Measurements from ENCODE around the gene SORCS2.

SORCS2 gene

GRCh38 chr4:7739918-7740865 lies 547.9 kb downstream of the SORCS2 start:
- Histone ChIP-seq H3K27me3 (ENCODE audit: control insufficient read depth in 1 of 2, insufficient read depth in 1 of 2, low read length in 2 of 2) (peaks cover 13 to 28% of the 10 kb centered on the region in 2 experiments), H2AFZ (ENCODE audit: low read depth, low read length) (no peak overlapping the region), H3K36me3 (ENCODE audit: control insufficient read depth in 1 of 2, insufficient read depth in 2 of 2, low read depth in 1 of 2, low read length in 2 of 2) (no peaks in the 10 kb centered on the region), H3K79me1 (replicated peaks; ENCODE audit: low read length, poor library complexity, severe bottlenecking) (no peaks in the 10 kb centered on the region), H2BK15ac (ENCODE audit: low read depth, poor library complexity, severe bottlenecking) (no peak overlapping the region), H3K14ac (ENCODE audit: low read length in 2 of 2) (no peak overlapping the region), H3K4ac (ENCODE audit: low read depth in 1 of 2, low read length in 2 of 2) (no peak overlapping the region), H2BK12ac (ENCODE audit: low read length in 2 of 2) (no peak overlapping the region), H2BK120ac (ENCODE audit: low read depth, low read length) (no peak overlapping the region), H4K91ac (ENCODE audit: low read length) (no peak overlapping the region), H4K8ac (ENCODE audit: low read length) (no peak overlapping the region), H3K4me2 (ENCODE audit: low read length, poor library complexity, severe bottlenecking) (no peak overlapping the region), H3K4me1 (ENCODE audit: control insufficient read depth, insufficient read depth, low read depth, low read length) (peaks cover 1% of the 10 kb centered on the region), H3K4me3 (ENCODE audit: insufficient read depth in 1 of 2, low read depth in 1 of 2, low read length in 2 of 2) (no peak overlapping the region), H3K27ac (ENCODE audit: low read length, poor library complexity, severe bottlenecking) (no peak overlapping the region), H3K18ac (ENCODE audit: low read depth in 1 of 2, low read length in 2 of 2) (no peak overlapping the region), H2BK5ac (ENCODE audit: low read depth, low read length, poor library complexity, severe bottlenecking) (no peak overlapping the region), H3K23ac (ENCODE audit: low read length in 2 of 2) (no peak overlapping the region), H3K9ac (ENCODE audit: low read length) (no peak overlapping the region), H3K9me3 (ENCODE audit: control insufficient read depth, low read length) (peaks cover 5% of the 10 kb centered on the region), H2AK5ac (ENCODE audit: low read length, severe bottlenecking) (no peak overlapping the region)
- no peak for DNase-seq
- WGBS, result 93% methylated on average over 45 of the region's 45 CpGs

- 94% methylated on average over 15 of the region's 19 CpGs for WGBS
These were observed 548.7 kb downstream of the SORCS2 start for GRCh38 chr4:7740866-7741525.

GRCh38 chr4:7741946-7742806 lies 549.8 kb downstream of the SORCS2 start:
- H2BK5ac ChIP-seq (ENCODE audit: low read depth, low read length, poor library complexity, severe bottlenecking), result no peak overlapping the region
- H4K91ac ChIP-seq (ENCODE audit: low read length), result peak overlapping the region; percentile 11
- peaks cover 5% of the 10 kb centered on the region for H3K9me3 ChIP-seq (ENCODE audit: control insufficient read depth, low read length)
- DNase-seq, result no peak
- no peak overlapping the region for H3K4me3 ChIP-seq (ENCODE audit: insufficient read depth in 1 of 2, low read depth in 1 of 2, low read length in 2 of 2)
- no peaks in the 10 kb centered on the region for H3K36me3 ChIP-seq (ENCODE audit: control insufficient read depth in 1 of 2, insufficient read depth in 2 of 2, low read depth in 1 of 2, low read length in 2 of 2)
- peak overlapping the region in 1 of 2 experiments; percentile 53 for H3K14ac ChIP-seq (ENCODE audit: low read length in 2 of 2)
- H3K18ac ChIP-seq (ENCODE audit: low read depth in 1 of 2, low read length in 2 of 2), result no peak overlapping the region
- H3K4ac ChIP-seq (ENCODE audit: low read depth in 1 of 2, low read length in 2 of 2), result no peak overlapping the region
- peaks cover 1% of the 10 kb centered on the region for H3K4me1 ChIP-seq (ENCODE audit: control insufficient read depth, insufficient read depth, low read depth, low read length)
- 92% methylated on average over 15 of the region's 18 CpGs for WGBS
- H2AFZ ChIP-seq (ENCODE audit: low read depth, low read length), result no peak overlapping the region
- H3K27me3 ChIP-seq (ENCODE audit: control insufficient read depth in 1 of 2, insufficient read depth in 1 of 2, low read length in 2 of 2), result peaks cover 8 to 10% of the 10 kb centered on the region in 2 experiments
- H2AK5ac ChIP-seq (ENCODE audit: low read length, severe bottlenecking), result no peak overlapping the region
- H3K23ac ChIP-seq (ENCODE audit: low read length in 2 of 2), result no peak overlapping the region
- no peak overlapping the region for H3K9ac ChIP-seq (ENCODE audit: low read length)
- H2BK15ac ChIP-seq (ENCODE audit: low read depth, poor library complexity, severe bottlenecking), result no peak overlapping the region
- no peak overlapping the region for H4K8ac ChIP-seq (ENCODE audit: low read length)
- H3K79me1 ChIP-seq (replicated peaks; ENCODE audit: low read length, poor library complexity, severe bottlenecking), result no peaks in the 10 kb centered on the region
- H3K4me2 ChIP-seq (ENCODE audit: low read length, poor library complexity, severe bottlenecking), result no peak overlapping the region
- H3K27ac ChIP-seq (ENCODE audit: low read length, poor library complexity, severe bottlenecking), result no peak overlapping the region
- no peak overlapping the region for H2BK120ac ChIP-seq (ENCODE audit: low read depth, low read length)
- H2BK12ac ChIP-seq (ENCODE audit: low read length in 2 of 2), result no peak overlapping the region

More at GRCh38 chr4:7740866-7741525, 548.7 kb downstream of the SORCS2 start:
- Histone ChIP-seq H4K91ac (ENCODE audit: low read length) (no peak overlapping the region), H4K8ac (ENCODE audit: low read length) (no peak overlapping the region), H3K36me3 (ENCODE audit: control insufficient read depth in 1 of 2, insufficient read depth in 2 of 2, low read depth in 1 of 2, low read length in 2 of 2) (no peaks in the 10 kb centered on the region), H3K4ac (ENCODE audit: low read depth in 1 of 2, low read length in 2 of 2) (no peak overlapping the region), H3K27me3 (ENCODE audit: control insufficient read depth in 1 of 2, insufficient read depth in 1 of 2, low read length in 2 of 2) (peaks cover 8 to 19% of the 10 kb centered on the region in 2 experiments), H2AK5ac (ENCODE audit: low read length, severe bottlenecking) (no peak overlapping the region), H3K18ac (ENCODE audit: low read depth in 1 of 2, low read length in 2 of 2) (no peak overlapping the region), H2AFZ (ENCODE audit: low read depth, low read length) (no peak overlapping the region), H3K27ac (ENCODE audit: low read length, poor library complexity, severe bottlenecking) (no peak overlapping the region), H2BK120ac (ENCODE audit: low read depth, low read length) (no peak overlapping the region), H3K4me3 (ENCODE audit: insufficient read depth in 1 of 2, low read depth in 1 of 2, low read length in 2 of 2) (no peak overlapping the region), H3K4me2 (ENCODE audit: low read length, poor library complexity, severe bottlenecking) (no peak overlapping the region), H2BK12ac (ENCODE audit: low read length in 2 of 2) (no peak overlapping the region), H3K9ac (ENCODE audit: low read length) (no peak overlapping the region), H3K79me1 (replicated peaks; ENCODE audit: low read length, poor library complexity, severe bottlenecking) (no peaks in the 10 kb centered on the region), H3K4me1 (ENCODE audit: control insufficient read depth, insufficient read depth, low read depth, low read length) (peaks cover 1% of the 10 kb centered on the region), H2BK5ac (ENCODE audit: low read depth, low read length, poor library complexity, severe bottlenecking) (no peak overlapping the region), H2BK15ac (ENCODE audit: low read depth, poor library complexity, severe bottlenecking) (no peak overlapping the region), H3K23ac (ENCODE audit: low read length in 2 of 2) (no peak overlapping the region), H3K14ac (ENCODE audit: low read length in 2 of 2) (no peak overlapping the region), H3K9me3 (ENCODE audit: control insufficient read depth, low read length) (peaks cover 5% of the 10 kb centered on the region)
- no peak for DNase-seq

All from mesenchymal stem cell (in vitro differentiated cells and primary cell).